Measurements from ENCODE around the gene GBX1.

- TF ChIP-seq POLR2A (IDR thresholded peaks at IDR 0.05): no peak
- TF ChIP-seq, protein P1, sequence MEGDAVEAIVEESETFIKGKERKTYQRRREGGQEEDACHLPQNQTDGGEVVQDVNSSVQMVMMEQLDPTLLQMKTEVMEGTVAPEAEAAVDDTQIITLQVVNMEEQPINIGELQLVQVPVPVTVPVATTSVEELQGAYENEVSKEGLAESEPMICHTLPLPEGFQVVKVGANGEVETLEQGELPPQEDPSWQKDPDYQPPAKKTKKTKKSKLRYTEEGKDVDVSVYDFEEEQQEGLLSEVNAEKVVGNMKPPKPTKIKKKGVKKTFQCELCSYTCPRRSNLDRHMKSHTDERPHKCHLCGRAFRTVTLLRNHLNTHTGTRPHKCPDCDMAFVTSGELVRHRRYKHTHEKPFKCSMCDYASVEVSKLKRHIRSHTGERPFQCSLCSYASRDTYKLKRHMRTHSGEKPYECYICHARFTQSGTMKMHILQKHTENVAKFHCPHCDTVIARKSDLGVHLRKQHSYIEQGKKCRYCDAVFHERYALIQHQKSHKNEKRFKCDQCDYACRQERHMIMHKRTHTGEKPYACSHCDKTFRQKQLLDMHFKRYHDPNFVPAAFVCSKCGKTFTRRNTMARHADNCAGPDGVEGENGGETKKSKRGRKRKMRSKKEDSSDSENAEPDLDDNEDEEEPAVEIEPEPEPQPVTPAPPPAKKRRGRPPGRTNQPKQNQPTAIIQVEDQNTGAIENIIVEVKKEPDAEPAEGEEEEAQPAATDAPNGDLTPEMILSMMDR (IDR thresholded peaks at IDR 0.05): no peak
- no peak for TF ChIP-seq POLR2AphosphoS5 (IDR thresholded peaks at IDR 0.05)
Measured at GRCh38 chr7:151191544-151191943, 24.1 kb upstream of the GBX1 start.

Data from suprapubic skin (tissue), 4 donors.